Smooth muscle cell (in vitro differentiated cells): ENCODE measurements around the gene PPP1R10. TPM values are rescaled to one million over a fixed set of nuclear protein-coding genes. Genes with fewer than 3 reads are reported as not detected.
A peak's percentile ranks its signal among the peaks of the same experiment; 100 is the strongest.

Experiments used
- DNase-seq: peaks from one replicate; lab custom pipeline; 2025; ENCODE audit not compliant: unreplicated experiment; lab: John Stamatoyannopoulos, UW
- H2AFZ ChIP-seq: fragments of 200-600 bp; sonication (generic); 2 replicates; pipeline ENCODE4 v1.6.0; 2016; ENCODE audit warnings: antibody characterized with exemption, low read depth, mild to moderate bottlenecking
- H3F3A ChIP-seq: fragments of 200-600 bp; sonication (generic); 2 replicates; pipeline ENCODE4 v1.6.0; 2017; ENCODE audit warnings: antibody characterized with exemption, low read depth
- H3K27ac ChIP-seq: fragments of 200-600 bp; sonication (generic); 2 replicates; pipeline ENCODE4 v1.5.1; 2016; ENCODE audit warnings: low read depth, mild to moderate bottlenecking
- H3K27me3 ChIP-seq: fragments of 200-600 bp; sonication (generic); 2 replicates; pipeline ENCODE4 v1.6.1; 2016; ENCODE audit warnings: low read depth, mild to moderate bottlenecking
- H3K36me3 ChIP-seq: fragments of 200-600 bp; sonication (generic); 2 replicates; pipeline ENCODE4 v1.5.1; 2016; ENCODE audit warnings: low read depth
- H3K4me1 ChIP-seq: fragments of 200-600 bp; sonication (generic); 2 replicates; pipeline ENCODE4 v1.5.1; 2016; ENCODE audit warnings: low read depth
- H3K4me2 ChIP-seq: fragments of 200-600 bp; sonication (generic); 2 replicates; pipeline ENCODE4 v1.6.0; 2016; ENCODE audit warnings: mild to moderate bottlenecking
- H3K4me3 ChIP-seq: fragments of 200-600 bp; sonication (generic); 2 replicates; pipeline ENCODE4 v1.5.1; 2016; ENCODE audit warnings: mild to moderate bottlenecking
- H3K79me2 ChIP-seq: fragments of 200-600 bp; sonication (generic); 2 replicates; pipeline ENCODE4 v1.6.0; 2016; ENCODE audit warnings: low read depth, mild to moderate bottlenecking
- H3K9ac ChIP-seq: fragments of 200-600 bp; sonication (generic); 2 replicates; pipeline ENCODE4 v1.6.0; 2016; ENCODE audit warnings: low read depth
- H3K9me3 ChIP-seq: fragments of 200-600 bp; sonication (generic); replicated peaks from 2 replicates; pipeline ENCODE4 v1.5.1; 2016; ENCODE audit warnings: low read depth
- H4K20me1 ChIP-seq: fragments of 200-600 bp; sonication (generic); 2 replicates; pipeline ENCODE4 v1.6.0; 2016; ENCODE audit warnings: low read depth
- WGBS: methylation state at CpG from one replicate; pipeline ENCODE4 v1.1.7; 2016; ENCODE audit warnings: low lambda C conversion rate; 5-methylcytosine and 5-hydroxymethylcytosine counted together
- polyA plus RNA-seq: library from polyadenylated mRNA; unstranded; fragments of >200 nt; fragmentation: Nextera tagmentation; extraction: Ambion mirVana; gene quantifications from 2 replicates; pipeline ENCODE4 v1.2.1, GENCODE V29; 2016
- total RNA-seq: library from RNA; depleted of rRNA; stranded (reverse); fragments of >200 nt; gene quantifications from 2 replicates; pipeline ENCODE4 v1.2.3, GENCODE V29; 2014
- TF ChIP-seq, protein P1 (sequence below): fragments of 200-600 bp; sonication (generic); IDR thresholded peaks from 2 replicates; pipeline ENCODE4 v1.5.1; 2017; ENCODE audit warnings: borderline replicate concordance, mild to moderate bottlenecking, antibody characterized with exemption; ENCODE audit not compliant: insufficient read depth, poor library complexity, severe bottlenecking

The PPP1R10 gene
- total and polyA plus RNA-seq, 2 experiments from 2014 or later = 36.1 to 65.1 TPM

DNA sequence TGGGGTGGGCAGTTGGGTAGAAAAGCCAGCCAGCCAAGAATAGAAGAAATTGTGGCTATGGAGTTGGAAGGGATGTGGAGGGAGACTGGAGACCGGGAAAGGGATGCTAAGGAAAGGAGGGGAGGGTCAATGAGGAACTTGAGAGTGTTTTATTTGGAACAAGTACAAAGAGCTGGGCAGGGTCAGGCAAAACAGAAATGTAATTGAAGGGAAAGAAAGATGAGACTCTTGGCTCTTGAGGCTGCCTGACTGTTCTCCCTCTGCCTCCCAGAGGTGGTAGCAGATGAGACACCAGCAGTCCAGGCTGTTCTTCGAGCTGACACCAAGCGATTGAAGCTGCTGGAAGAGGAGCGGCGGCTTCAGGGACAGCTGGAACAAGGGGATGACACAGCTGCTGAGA is 33.1 kb downstream of the PPP1R10 start:
- H3K9ac ChIP-seq = no peak overlapping the region

DNA sequence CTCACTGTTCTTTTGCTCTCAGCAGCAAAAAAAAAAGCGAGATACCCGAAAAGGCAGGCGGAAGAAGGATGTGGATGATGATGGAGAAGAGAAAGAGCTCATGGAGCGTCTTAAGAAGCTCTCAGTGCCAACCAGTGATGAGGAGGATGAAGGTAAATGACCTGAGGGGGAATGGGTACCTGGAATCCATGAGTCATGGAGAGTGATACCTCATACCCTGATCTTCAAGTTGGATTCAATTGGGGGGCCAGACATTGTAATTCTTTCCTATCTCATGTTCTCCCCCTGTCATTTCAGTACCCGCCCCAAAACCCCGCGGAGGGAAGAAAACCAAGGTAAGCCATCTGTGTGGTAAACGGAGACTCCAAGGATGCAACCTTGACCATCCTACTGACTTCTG is 39.0 kb downstream of the PPP1R10 start:
- H3K9ac ChIP-seq = no peak overlapping the region
- no peak for DNase-seq
- H3F3A ChIP-seq = no peaks in the 10 kb centered on the region
- H3K9me3 ChIP-seq = no peaks in the 10 kb centered on the region
- WGBS = 96% methylated on average over 8 of the region's 8 CpGs
- H3K27me3 ChIP-seq = no peaks in the 10 kb centered on the region
- H2AFZ ChIP-seq = no peak overlapping the region
- peaks cover 16% of the 10 kb centered on the region for H3K36me3 ChIP-seq
- H3K27ac ChIP-seq = no peak overlapping the region
- H3K4me1 ChIP-seq = no peaks in the 10 kb centered on the region
- peaks cover 43% of the 10 kb centered on the region for H4K20me1 ChIP-seq
- TF ChIP-seq, protein P1, sequence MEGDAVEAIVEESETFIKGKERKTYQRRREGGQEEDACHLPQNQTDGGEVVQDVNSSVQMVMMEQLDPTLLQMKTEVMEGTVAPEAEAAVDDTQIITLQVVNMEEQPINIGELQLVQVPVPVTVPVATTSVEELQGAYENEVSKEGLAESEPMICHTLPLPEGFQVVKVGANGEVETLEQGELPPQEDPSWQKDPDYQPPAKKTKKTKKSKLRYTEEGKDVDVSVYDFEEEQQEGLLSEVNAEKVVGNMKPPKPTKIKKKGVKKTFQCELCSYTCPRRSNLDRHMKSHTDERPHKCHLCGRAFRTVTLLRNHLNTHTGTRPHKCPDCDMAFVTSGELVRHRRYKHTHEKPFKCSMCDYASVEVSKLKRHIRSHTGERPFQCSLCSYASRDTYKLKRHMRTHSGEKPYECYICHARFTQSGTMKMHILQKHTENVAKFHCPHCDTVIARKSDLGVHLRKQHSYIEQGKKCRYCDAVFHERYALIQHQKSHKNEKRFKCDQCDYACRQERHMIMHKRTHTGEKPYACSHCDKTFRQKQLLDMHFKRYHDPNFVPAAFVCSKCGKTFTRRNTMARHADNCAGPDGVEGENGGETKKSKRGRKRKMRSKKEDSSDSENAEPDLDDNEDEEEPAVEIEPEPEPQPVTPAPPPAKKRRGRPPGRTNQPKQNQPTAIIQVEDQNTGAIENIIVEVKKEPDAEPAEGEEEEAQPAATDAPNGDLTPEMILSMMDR = no peak
- no peak overlapping the region for H3K4me2 ChIP-seq
- peaks cover 43% of the 10 kb centered on the region for H3K79me2 ChIP-seq
- no peak overlapping the region for H3K4me3 ChIP-seq

More for the DNA sequence above, 33.1 kb downstream of the PPP1R10 start:
- no peak overlapping the region for H3K4me3 ChIP-seq
- no peak for DNase-seq
- no peaks in the 10 kb centered on the region for H4K20me1 ChIP-seq
- TF ChIP-seq, protein P1 = no peak
- no peaks in the 10 kb centered on the region for H3K79me2 ChIP-seq
- H3K27ac ChIP-seq = no peak overlapping the region
- H3K27me3 ChIP-seq = no peaks in the 10 kb centered on the region
- no peak overlapping the region for H2AFZ ChIP-seq
- H3K4me1 ChIP-seq = no peaks in the 10 kb centered on the region
- 95% methylated on average over 5 of the region's 5 CpGs for WGBS
- no peaks in the 10 kb centered on the region for H3F3A ChIP-seq
- peaks cover 14% of the 10 kb centered on the region for H3K36me3 ChIP-seq
- H3K9me3 ChIP-seq = no peaks in the 10 kb centered on the region
- no peak overlapping the region for H3K4me2 ChIP-seq

DNA sequence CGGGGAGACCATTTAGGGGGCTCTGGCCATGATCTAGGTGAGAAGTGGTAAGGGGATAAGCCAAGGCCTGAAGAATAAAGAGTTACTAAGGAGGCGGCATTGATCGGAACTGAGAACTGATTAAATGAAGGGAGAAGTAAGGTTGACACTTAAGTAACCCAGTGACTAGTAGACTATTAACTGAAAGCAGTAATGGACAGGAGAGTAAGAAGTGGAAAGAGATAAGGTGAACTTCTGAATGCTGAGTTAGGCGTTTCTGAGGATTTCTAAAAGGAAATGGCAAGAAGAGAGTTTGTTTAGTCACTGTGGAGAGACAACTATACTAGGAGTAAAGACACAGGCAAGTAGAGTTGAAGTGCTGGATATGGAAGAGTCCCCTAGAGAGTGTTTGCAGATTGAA is 43.9 kb downstream of the PPP1R10 start:
- Histone ChIP-seq H3K36me3 (peaks cover 5% of the 10 kb centered on the region), H3K9ac (peak overlapping the region; percentile 97), H3K4me2 (peak overlapping the region; percentile 97), H3K27me3 (no peaks in the 10 kb centered on the region), H3F3A (no peaks in the 10 kb centered on the region), H4K20me1 (peaks cover 57% of the 10 kb centered on the region), H3K4me1 (peaks cover 21% of the 10 kb centered on the region), H3K9me3 (no peaks in the 10 kb centered on the region), H3K79me2 (peaks cover 67% of the 10 kb centered on the region), H3K4me3 (peak overlapping the region; percentile 82), H2AFZ (no peak overlapping the region), H3K27ac (peak overlapping the region; percentile 96)
- whole genome bisulfite sequencing = 72% methylated on average over 4 of the region's 4 CpGs
- no peak for DNase-seq
- TF ChIP-seq, protein P1 = no peak

DNA sequence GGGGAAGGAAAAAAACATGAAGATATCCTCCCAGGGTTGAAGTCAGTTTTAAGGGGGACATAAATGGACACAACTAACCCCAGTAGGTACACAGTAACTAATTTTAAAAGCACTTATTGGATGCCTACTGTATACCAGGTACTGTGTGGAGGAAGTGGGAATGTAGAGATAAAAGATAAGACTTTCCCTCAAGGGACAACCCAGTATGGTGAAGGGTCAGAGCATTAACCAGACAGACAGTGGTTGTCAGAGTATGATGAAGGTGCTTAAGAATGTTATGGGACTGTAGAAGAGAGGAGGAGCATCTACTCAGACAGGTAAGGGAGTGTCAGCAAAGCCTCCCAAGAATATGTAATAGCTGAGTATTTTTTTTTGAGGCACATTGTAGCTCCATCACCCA is 44.9 kb downstream of the PPP1R10 start:
- Histone ChIP-seq H2AFZ (no peak overlapping the region), H3K27me3 (no peaks in the 10 kb centered on the region), H3K27ac (peak overlapping the region; percentile 96), H4K20me1 (peaks cover 52% of the 10 kb centered on the region), H3K4me3 (peak overlapping the region; percentile 82), H3K4me2 (peak overlapping the region; percentile 97), H3K36me3 (no peaks in the 10 kb centered on the region), H3K9me3 (no peaks in the 10 kb centered on the region), H3K79me2 (peaks cover 63% of the 10 kb centered on the region), H3K4me1 (peaks cover 21% of the 10 kb centered on the region), H3F3A (no peaks in the 10 kb centered on the region), H3K9ac (peak overlapping the region; percentile 97)
- no peak for DNase-seq
- TF ChIP-seq, protein P1 = no peak
